HG02870 (cell line): ENCODE results near the gene SPAG8.

Experiments used
- ATAC-seq: cut with Tn5 transposase; IDR thresholded peaks from one replicate; pipeline ENCODE4 v1.9.1; 2021; ENCODE audit warnings: mild to moderate bottlenecking, moderate library complexity; ENCODE audit not compliant: unreplicated experiment

SPAG8 gene

GRCh38 chr9:35776018-35776417, 36.0 kb downstream of the SPAG8 start:
- ATAC-seq, result no peak

GRCh38 chr9:35774907-35775635, 37.0 kb downstream of the SPAG8 start:
- no peak for ATAC-seq

GRCh38 chr9:35771943-35772342, 40.1 kb downstream of the SPAG8 start:
- ATAC-seq, result no peak

- no peak for ATAC-seq
Observed at GRCh38 chr9:35771534-35771933, 40.5 kb downstream of the SPAG8 start.

- ATAC-seq, result no peak
Observed at GRCh38 chr9:35771075-35771433, 41.0 kb downstream of the SPAG8 start.

- no peak for ATAC-seq
Observed at GRCh38 chr9:35769763-35770162, 42.3 kb downstream of the SPAG8 start.

GRCh38 chr9:35767458-35767857, 44.6 kb downstream of the SPAG8 start:
- no peak for ATAC-seq

GRCh38 chr9:35766997-35767396, 45.1 kb downstream of the SPAG8 start:
- ATAC-seq, result no peak

- ATAC-seq, result no peak
Observed at GRCh38 chr9:35763803-35764202, 48.3 kb downstream of the SPAG8 start.

- ATAC-seq, result no peak
Observed at GRCh38 chr9:35763181-35763580, 48.9 kb downstream of the SPAG8 start.

GRCh38 chr9:35760651-35761050, 51.4 kb downstream of the SPAG8 start:
- ATAC-seq, result no peak

GRCh38 chr9:35759795-35760194, 52.3 kb downstream of the SPAG8 start:
- no peak for ATAC-seq
